ENCODE results near the gene GPC3. TPM values are rescaled to one million over a fixed set of nuclear protein-coding genes. Genes with fewer than 3 reads are reported as not detected.

GPC3 gene
- total RNA-seq, 6 donors from 2014 or later, result 9.4 to 111 (median 57.6) TPM

GRCh38 chrX:133956570-133957340 lies 28.6 kb downstream of the GPC3 start:
- no peak for DNase-seq
- TF ChIP-seq POLR2AphosphoS5 (IDR thresholded peaks at IDR 0.05) (no peak), CTCF (IDR thresholded peaks at IDR 0.05) (no peak), EP300 (IDR thresholded peaks at IDR 0.05) (no peak), POLR2A (IDR thresholded peaks at IDR 0.05) (no peak)
- H3K9me3 ChIP-seq, result no peaks in the 10 kb centered on the region
- H3K4me3 ChIP-seq, result no peak overlapping the region
- H3K4me1 ChIP-seq, result no peaks in the 10 kb centered on the region
- 75 to 88% methylated on average over 1 of the region's 1 CpG for WGBS, 2 donors
- H3K27me3 ChIP-seq, result no peaks in the 10 kb centered on the region
- no peak overlapping the region for H3K27ac ChIP-seq
- no peak for ATAC-seq (ENCODE audit: low FRiP score in 2 of 2)
- H3K36me3 ChIP-seq, result no peaks in the 10 kb centered on the region

- DNase-seq (no peak), ATAC-seq (ENCODE audit: low FRiP score in 2 of 2) (no peak)
- Histone ChIP-seq H3K4me3 (no peak overlapping the region), H3K27ac (no peak overlapping the region), H3K36me3 (no peaks in the 10 kb centered on the region), H3K9me3 (no peaks in the 10 kb centered on the region), H3K27me3 (no peaks in the 10 kb centered on the region), H3K4me1 (no peaks in the 10 kb centered on the region)
- WGBS, 2 donors, result 82 to 91% methylated on average over 4 of the region's 4 CpGs
- no peak for TF ChIP-seq POLR2A (IDR thresholded peaks at IDR 0.05)
- no peak for TF ChIP-seq EP300 (IDR thresholded peaks at IDR 0.05)
- TF ChIP-seq POLR2AphosphoS5 (IDR thresholded peaks at IDR 0.05), result no peak
- no peak for TF ChIP-seq CTCF (IDR thresholded peaks at IDR 0.05)
These were observed 31.5 kb downstream of the GPC3 start for GRCh38 chrX:133953785-133954355.

GRCh38 chrX:133953078-133953477 lies 32.3 kb downstream of the GPC3 start:
- H3K4me1 ChIP-seq, result no peaks in the 10 kb centered on the region
- H3K27me3 ChIP-seq, result no peaks in the 10 kb centered on the region
- H3K9me3 ChIP-seq, result no peaks in the 10 kb centered on the region
- whole genome bisulfite sequencing, 2 donors, result 60 to 78% methylated on average over 2 of the region's 2 CpGs
- ATAC-seq (ENCODE audit: low FRiP score in 2 of 2) (no peak), DNase-seq (no peak)
- no peaks in the 10 kb centered on the region for H3K36me3 ChIP-seq
- no peak for TF ChIP-seq POLR2AphosphoS5 (IDR thresholded peaks at IDR 0.05)
- TF ChIP-seq CTCF (IDR thresholded peaks at IDR 0.05), result no peak
- no peak for TF ChIP-seq POLR2A (IDR thresholded peaks at IDR 0.05)
- no peak for TF ChIP-seq EP300 (IDR thresholded peaks at IDR 0.05)
- H3K4me3 ChIP-seq, result no peak overlapping the region
- no peak overlapping the region for H3K27ac ChIP-seq

- ATAC-seq (ENCODE audit: low FRiP score in 2 of 2) (no peak), DNase-seq (no peak)
- no peaks in the 10 kb centered on the region for H3K4me1 ChIP-seq
- no peaks in the 10 kb centered on the region for H3K27me3 ChIP-seq
- 75 to 77% methylated on average over 2 of the region's 2 CpGs for WGBS, 2 donors
- no peak overlapping the region for H3K4me3 ChIP-seq
- TF ChIP-seq POLR2AphosphoS5 (IDR thresholded peaks at IDR 0.05), result no peak
- no peak for TF ChIP-seq POLR2A (IDR thresholded peaks at IDR 0.05)
- no peak for TF ChIP-seq EP300 (IDR thresholded peaks at IDR 0.05)
- TF ChIP-seq CTCF (IDR thresholded peaks at IDR 0.05), result no peak
- no peaks in the 10 kb centered on the region for H3K9me3 ChIP-seq
- no peaks in the 10 kb centered on the region for H3K36me3 ChIP-seq
- no peak overlapping the region for H3K27ac ChIP-seq
These were observed 34.3 kb downstream of the GPC3 start for GRCh38 chrX:133951098-133951497.
